LNCAP (cell line): ENCODE results near the gene DLGAP1.

ENCODE experiments used
- CTCF ChIP-seq: fragments of 450-650 bp; IDR thresholded peaks from 2 replicates; pipeline ENCODE4 v1.5.1; 2017; ENCODE audit warnings: mild to moderate bottlenecking

The DLGAP1 gene

GRCh38 chr18:4060427-4061281 lies 394.5 kb downstream of the DLGAP1 start:
- no peak for TF ChIP-seq CTCF

GRCh38 chr18:4058179-4058578 lies 396.9 kb downstream of the DLGAP1 start:
- no peak for TF ChIP-seq CTCF

- TF ChIP-seq CTCF = no peak
These were observed 414.6 kb downstream of the DLGAP1 start for GRCh38 chr18:4040391-4041092.

- no peak for TF ChIP-seq CTCF
These were observed 419.6 kb downstream of the DLGAP1 start for GRCh38 chr18:4035521-4035920.

- no peak for TF ChIP-seq CTCF
These were observed 428.6 kb downstream of the DLGAP1 start for GRCh38 chr18:4026542-4026941.

GRCh38 chr18:4024702-4025101 lies 430.4 kb downstream of the DLGAP1 start:
- no peak for TF ChIP-seq CTCF

GRCh38 chr18:4020026-4020425 lies 435.1 kb downstream of the DLGAP1 start:
- TF ChIP-seq CTCF = no peak
